ENCODE measurements around the gene MESP1.

GRCh38 chr15:89749526-89749925, 1.5 kb downstream of the MESP1 start:
- TF ChIP-seq POLR2A (IDR thresholded peaks at IDR 0.05; ENCODE audit: low read depth, low read length) (no peak), POLR2AphosphoS5 (IDR thresholded peaks at IDR 0.05; ENCODE audit: low read depth, low read length) (no peak)

All from GM12892 (cell line).